ENCODE measurements around the gene THEM5.
"Not testable (repeated sequence)": the region's sequence is repeated elsewhere in the genome, so short reads cannot be mapped to it uniquely, and the experiment has no call there.

THEM5 gene

GRCh38 chr1:151853411-151853943, at the start of gene THEM5:
Gene THEM5 (minus strand): TSS chr1:151853712. CDS start chr1:151853565, 147 bp downstream.
- POLR2A ChIA-PET: no interaction called here

GRCh38 chr1:151902858-151903257, 49.3 kb upstream of the THEM5 start:
- TF ChIP-seq FOXK2 (IDR thresholded peaks at IDR 0.05): no peak
- no peak for TF ChIP-seq CTBP1 (IDR thresholded peaks at IDR 0.05; ENCODE audit: borderline replicate concordance)
- TF ChIP-seq NFRKB (IDR thresholded peaks at IDR 0.05): no peak
- no peak for TF ChIP-seq SP1 (IDR thresholded peaks at IDR 0.05)
- TF ChIP-seq ELF4 (IDR thresholded peaks at IDR 0.05): no peak
- TF ChIP-seq HDGF (IDR thresholded peaks at IDR 0.05; ENCODE audit: borderline replicate concordance): no peak
- no peak for TF ChIP-seq ARNT (IDR thresholded peaks at IDR 0.05)
- no peak for TF ChIP-seq BHLHE40 (IDR thresholded peaks at IDR 0.05; ENCODE audit: borderline replicate concordance)
- TF ChIP-seq SUZ12 (IDR thresholded peaks at IDR 0.05): no peak
- DNase-seq (ENCODE audit: extremely low spot score): no peak
- ChIA-PET CTCF (no interaction called here), POLR2A (no interaction called here)

More at GRCh38 chr1:151853411-151853943, at the start of gene THEM5:
- TF ChIP-seq SUZ12 (IDR thresholded peaks at IDR 0.05) (no peak), ELF4 (IDR thresholded peaks at IDR 0.05) (no peak), LEF1 (IDR thresholded peaks at IDR 0.05; ENCODE audit: borderline replicate concordance) (no peak), L3MBTL2 (conservative IDR thresholded peaks at IDR 0.05) (no peak), TARDBP (IDR thresholded peaks at IDR 0.05) (no peak), ZNF384 (IDR thresholded peaks at IDR 0.05) (no peak), FOXM1 (IDR thresholded peaks at IDR 0.05; ENCODE audit: borderline replicate concordance) (no peak), NFRKB (IDR thresholded peaks at IDR 0.05) (no peak), ARNT (IDR thresholded peaks at IDR 0.05) (no peak), SP1 (IDR thresholded peaks at IDR 0.05) (no peak)
- no peak for DNase-seq (ENCODE audit: extremely low spot score)
- CTCF ChIA-PET: interaction anchor here (1.7 kb wide), 1 partner anchor 9 kb away, joined by 7 read pairs; no protein-coding TSS in a partner anchor

GRCh38 chr1:151900804-151901203, 47.3 kb upstream of the THEM5 start:
- CTCF ChIA-PET; DNase-seq (ENCODE audit: extremely low spot score); POLR2A ChIA-PET: not testable (repeated sequence)

- CTCF ChIA-PET: interaction anchor here (0.7 to 2.0 kb wide), 2 partner anchors 18 to 103 kb away, joined by 3 to 7 read pairs; no protein-coding TSS in a partner anchor
- POLR2A ChIA-PET: interaction anchor here (1.3 kb wide), 1 partner anchor 10 kb away, joined by 6 read pairs; the partner anchor contains the start of gene THEM4
- no peak for DNase-seq (ENCODE audit: extremely low spot score)
- TF ChIP-seq ZNF384 (IDR thresholded peaks at IDR 0.05) (no peak), TARDBP (IDR thresholded peaks at IDR 0.05) (no peak), NFRKB (IDR thresholded peaks at IDR 0.05) (no peak), HDGF (IDR thresholded peaks at IDR 0.05; ENCODE audit: borderline replicate concordance) (no peak), SUZ12 (IDR thresholded peaks at IDR 0.05) (no peak), LEF1 (IDR thresholded peaks at IDR 0.05; ENCODE audit: borderline replicate concordance) (no peak), ARNT (IDR thresholded peaks at IDR 0.05) (no peak), FOXK2 (IDR thresholded peaks at IDR 0.05) (no peak), SP1 (IDR thresholded peaks at IDR 0.05) (no peak), FOXA1 (IDR thresholded peaks at IDR 0.05) (no peak), CTBP1 (IDR thresholded peaks at IDR 0.05; ENCODE audit: borderline replicate concordance) (no peak), BHLHE40 (IDR thresholded peaks at IDR 0.05; ENCODE audit: borderline replicate concordance) (no peak), L3MBTL2 (conservative IDR thresholded peaks at IDR 0.05) (no peak), FOXM1 (IDR thresholded peaks at IDR 0.05; ENCODE audit: borderline replicate concordance) (no peak), ELF4 (IDR thresholded peaks at IDR 0.05) (no peak), PKNOX1 (IDR thresholded peaks at IDR 0.05) (no peak)
Measured at GRCh38 chr1:151898519-151898991, 45.0 kb upstream of the THEM5 start.

- TF ChIP-seq ELF4 (IDR thresholded peaks at IDR 0.05) (no peak), SP1 (IDR thresholded peaks at IDR 0.05) (no peak), TARDBP (IDR thresholded peaks at IDR 0.05) (no peak), CTBP1 (IDR thresholded peaks at IDR 0.05; ENCODE audit: borderline replicate concordance) (no peak), ARNT (IDR thresholded peaks at IDR 0.05) (no peak), BHLHE40 (IDR thresholded peaks at IDR 0.05; ENCODE audit: borderline replicate concordance) (no peak), NFRKB (IDR thresholded peaks at IDR 0.05) (no peak), HDGF (IDR thresholded peaks at IDR 0.05; ENCODE audit: borderline replicate concordance) (no peak), PKNOX1 (IDR thresholded peaks at IDR 0.05) (no peak)
- no peak for DNase-seq (ENCODE audit: extremely low spot score)
- POLR2A ChIA-PET: interaction anchor here (1.3 kb wide), 1 partner anchor 11 kb away, joined by 6 read pairs; the partner anchor contains the start of gene THEM4
- CTCF ChIA-PET: interaction anchor here (0.7 to 2.0 kb wide), 2 partner anchors 18 to 104 kb away, joined by 3 to 7 read pairs; no protein-coding TSS in a partner anchor
Measured at GRCh38 chr1:151897991-151898431, 44.5 kb upstream of the THEM5 start.

GRCh38 chr1:151893176-151893924, 39.8 kb upstream of the THEM5 start:
- CTCF ChIA-PET: interaction anchor here (0.6 kb wide), 1 partner anchor 12 kb away, joined by 3 read pairs; no protein-coding TSS in a partner anchor

More at GRCh38 chr1:151893176-151893924, 39.8 kb upstream of the THEM5 start:
- DNase-seq (ENCODE audit: extremely low spot score): no peak
- POLR2A ChIA-PET: no interaction called here
- TF ChIP-seq FOXM1 (IDR thresholded peaks at IDR 0.05; ENCODE audit: borderline replicate concordance) (no peak), LEF1 (IDR thresholded peaks at IDR 0.05; ENCODE audit: borderline replicate concordance) (no peak), SUZ12 (IDR thresholded peaks at IDR 0.05) (no peak), L3MBTL2 (conservative IDR thresholded peaks at IDR 0.05) (no peak), ARNT (IDR thresholded peaks at IDR 0.05) (no peak), PKNOX1 (IDR thresholded peaks at IDR 0.05) (no peak), ZNF384 (IDR thresholded peaks at IDR 0.05) (no peak), CTBP1 (IDR thresholded peaks at IDR 0.05; ENCODE audit: borderline replicate concordance) (no peak), NFRKB (IDR thresholded peaks at IDR 0.05) (no peak), BHLHE40 (IDR thresholded peaks at IDR 0.05; ENCODE audit: borderline replicate concordance) (no peak), FOXA1 (IDR thresholded peaks at IDR 0.05) (no peak), HDGF (IDR thresholded peaks at IDR 0.05; ENCODE audit: borderline replicate concordance) (no peak)
